ENCODE measurements around the gene EDIL3. TPM values are rescaled to one million over a fixed set of nuclear protein-coding genes. Genes with fewer than 3 reads are reported as not detected.

Gene EDIL3
- total RNA-seq = 8.1 and 54.3 TPM in 2 replicates

GRCh38 chr5:84384604-84385575 lies at the start of gene EDIL3:
Gene EDIL3, minus strand, starts transcription at chr5:84384880. Its CDS starts 506 bp downstream, at chr5:84384374.

Small RNAs within 50 kb of the gene (small RNA-seq; reads per million reads assigned to genes)
- gene RNU6-448P (ENCODE audit: low replicate concordance) = not detected

All from placental pericyte (primary cell).